HG03280 (cell line): ENCODE measurements around the gene TRIM39.
"Not testable (repeated sequence)": the region's sequence is repeated elsewhere in the genome, so short reads cannot be mapped to it uniquely, and the experiment has no call there.

Source experiments
- ATAC-seq: cut with Tn5 transposase; IDR thresholded peaks from one replicate; pipeline ENCODE4 v1.9.1; 2021; ENCODE audit warnings: mild to moderate bottlenecking, moderate library complexity; ENCODE audit not compliant: unreplicated experiment

TRIM39 gene

GRCh38 chr6:30326526-30327231 is at the start of gene TRIM39:
Gene TRIM39 (plus strand): TSS chr6:30326927. CDS start chr6:30329318, 2,391 bp downstream.
- peak; percentile 82 for ATAC-seq

- not testable (repeated sequence) for ATAC-seq
Measured at GRCh38 chr6:30280988-30281387, 45.7 kb upstream of the TRIM39 start.

GRCh38 chr6:30282522-30282921 is 44.2 kb upstream of the TRIM39 start:
- no peak for ATAC-seq

- no peak for ATAC-seq
Measured at GRCh38 chr6:30283761-30284160, 43.0 kb upstream of the TRIM39 start.

GRCh38 chr6:30287139-30287538 is 39.6 kb upstream of the TRIM39 start:
- ATAC-seq = no peak

GRCh38 chr6:30295837-30296236 is 30.9 kb upstream of the TRIM39 start:
- ATAC-seq = no peak

GRCh38 chr6:30304002-30304401 is 22.7 kb upstream of the TRIM39 start:
- ATAC-seq = no peak

- no peak for ATAC-seq
Measured at GRCh38 chr6:30311101-30311500, 15.6 kb upstream of the TRIM39 start.

- ATAC-seq = no peak
Measured at GRCh38 chr6:30311671-30312070, 15.1 kb upstream of the TRIM39 start.

- ATAC-seq = no peak
Measured at GRCh38 chr6:30312266-30312665, 14.5 kb upstream of the TRIM39 start.

- no peak for ATAC-seq
Measured at GRCh38 chr6:30312676-30313321, 13.9 kb upstream of the TRIM39 start.

- ATAC-seq = no peak
Measured at GRCh38 chr6:30315156-30315555, 11.6 kb upstream of the TRIM39 start.

GRCh38 chr6:30317913-30318589 is 8.7 kb upstream of the TRIM39 start:
- no peak for ATAC-seq

- ATAC-seq = no peak
Measured at GRCh38 chr6:30319146-30319835, 7.4 kb upstream of the TRIM39 start.

GRCh38 chr6:30321692-30322388 is 4.9 kb upstream of the TRIM39 start:
- ATAC-seq = no peak

GRCh38 chr6:30322527-30323501 is 3.9 kb upstream of the TRIM39 start:
- no peak for ATAC-seq

GRCh38 chr6:30323806-30324205 is 2.9 kb upstream of the TRIM39 start:
- ATAC-seq = no peak

- no peak for ATAC-seq
Measured at GRCh38 chr6:30325150-30325872, 1.4 kb upstream of the TRIM39 start.
